SJCRH30 (cell line): ENCODE measurements around the gene ETS2. TPM values are rescaled to one million over a fixed set of nuclear protein-coding genes. Genes with fewer than 3 reads are reported as not detected.

Experiments
- DNase-seq, 2 experiments: peaks; one replicate each; pipeline ENCODE4 v3.0.0-alpha.2; 2015 to 2020
- H3K27ac ChIP-seq: fragments of 250-450 bp; sonication (Bioruptor Pico); 2 replicates; pipeline ENCODE4 v1.5.1; 2020; ENCODE audit warnings: mild to moderate bottlenecking, moderate library complexity
- H3K27me3 ChIP-seq: fragments of 250-450 bp; sonication (Bioruptor Pico); 2 replicates; pipeline ENCODE4 v1.5.1; 2020; ENCODE audit warnings: mild to moderate bottlenecking, moderate library complexity
- H3K36me3 ChIP-seq: fragments of 250-450 bp; sonication (Bioruptor Pico); 2 replicates; pipeline ENCODE4 v1.5.1; 2020; ENCODE audit warnings: mild to moderate bottlenecking, moderate library complexity
- H3K4me1 ChIP-seq: fragments of 250-450 bp; sonication (Bioruptor Pico); 2 replicates; pipeline ENCODE4 v1.5.1; 2020; ENCODE audit warnings: mild to moderate bottlenecking, moderate library complexity
- H3K4me3 ChIP-seq: fragments of 250-450 bp; sonication (Bioruptor Pico); 2 replicates; pipeline ENCODE4 v1.5.1; 2020; ENCODE audit warnings: mild to moderate bottlenecking, moderate library complexity
- H3K9me3 ChIP-seq: fragments of 250-450 bp; sonication (Bioruptor Pico); replicated peaks from 2 replicates; pipeline ENCODE4 v1.5.1; 2020; ENCODE audit warnings: mild to moderate bottlenecking, moderate library complexity
- total RNA-seq: library from RNA; depleted of rRNA; stranded (reverse); fragments of >200 nt; shearing (Covaris generic); gene quantifications from 2 replicates; pipeline ENCODE4 v1.2.3, GENCODE V29; 2014

The ETS2 gene
- total RNA-seq, 1 experiment from 2014 or later: 11.8 TPM

DNA sequence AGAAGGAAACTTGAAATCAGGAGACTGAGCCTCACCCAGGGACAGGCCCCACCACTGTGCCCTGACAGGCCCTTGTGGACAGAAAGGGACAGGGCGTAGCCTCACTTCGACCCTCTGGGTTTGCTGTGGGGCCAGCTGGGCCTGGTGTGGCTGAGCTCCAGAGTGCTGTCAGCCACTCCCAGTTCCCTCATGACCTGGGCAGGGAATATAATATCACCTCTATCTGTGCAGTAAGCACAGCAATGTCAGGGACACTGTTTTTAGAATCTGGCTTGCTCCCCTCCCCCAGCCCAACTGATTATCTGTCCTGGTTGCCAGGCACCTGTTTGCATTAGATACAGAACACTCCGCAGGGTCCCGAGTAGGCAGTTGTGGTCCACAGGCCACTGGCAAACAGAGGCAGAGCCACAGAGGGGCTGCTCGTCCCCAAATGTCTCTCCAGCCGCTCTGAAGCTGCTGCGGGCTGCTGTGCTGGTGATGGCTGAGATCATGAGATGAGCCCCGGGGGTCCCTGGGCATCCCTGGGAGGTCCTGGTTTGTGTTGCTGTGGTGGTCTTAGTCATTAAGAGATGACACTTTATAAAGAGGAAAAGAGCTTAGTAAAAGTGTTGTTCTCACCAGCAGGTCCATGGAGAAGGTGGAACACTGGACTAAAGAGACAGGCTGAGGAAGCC, 51.6 kb downstream of the ETS2 start:
- Histone ChIP-seq H3K36me3 (no peaks in the 10 kb centered on the region), H3K27ac (no peak overlapping the region), H3K9me3 (no peaks in the 10 kb centered on the region), H3K4me3 (no peak overlapping the region), H3K4me1 (peaks cover 8% of the 10 kb centered on the region), H3K27me3 (0 out of 2 replicates have a peak, but pooled peaks cover 5% of the 10 kb centered on the region)
- DNase-seq: no peak

DNA sequence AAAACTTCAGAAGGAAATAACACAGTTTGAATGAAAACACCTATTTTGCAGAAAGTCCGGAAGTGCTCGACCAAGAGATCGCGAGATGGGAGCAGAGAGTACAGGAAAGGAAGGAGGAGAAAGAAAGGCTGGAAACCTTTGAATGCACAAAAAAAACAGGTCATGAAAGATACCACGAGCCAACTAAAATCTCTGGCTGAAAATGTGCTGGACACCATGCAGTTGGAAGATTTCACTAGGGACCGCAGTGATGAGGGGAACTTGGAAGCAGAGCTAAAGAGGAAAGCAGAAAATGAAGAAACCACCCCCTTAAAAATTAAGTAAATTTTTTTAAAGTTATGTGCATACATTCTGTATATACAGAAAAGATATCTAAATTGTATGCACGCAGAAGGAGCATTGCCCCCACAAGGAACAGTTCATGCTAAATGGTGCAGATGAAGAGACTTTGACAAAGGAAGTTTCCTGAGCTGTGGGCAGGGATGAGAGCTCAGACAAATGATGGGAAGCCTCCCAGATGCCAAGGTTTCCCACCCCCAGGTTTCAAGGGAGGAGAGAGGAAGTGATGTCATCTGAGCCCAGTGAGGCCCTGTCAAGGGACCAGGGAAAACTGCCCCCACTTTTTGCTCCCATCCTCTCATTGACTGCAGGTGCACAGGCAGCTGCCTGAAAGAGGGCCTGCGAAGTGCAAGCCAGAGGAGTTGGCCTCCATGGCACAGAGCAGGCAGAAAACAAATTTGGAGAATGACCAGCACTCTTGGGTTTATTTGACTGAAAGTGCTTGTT, 52.5 kb downstream of the ETS2 start:
- no peak overlapping the region for H3K27ac ChIP-seq
- no peak for DNase-seq
- H3K4me1 ChIP-seq: peaks cover 8% of the 10 kb centered on the region
- no peak overlapping the region for H3K4me3 ChIP-seq
- H3K36me3 ChIP-seq: no peaks in the 10 kb centered on the region
- H3K9me3 ChIP-seq: no peaks in the 10 kb centered on the region
- 0 out of 2 replicates have a peak, but pooled peaks cover 5% of the 10 kb centered on the region for H3K27me3 ChIP-seq

DNA sequence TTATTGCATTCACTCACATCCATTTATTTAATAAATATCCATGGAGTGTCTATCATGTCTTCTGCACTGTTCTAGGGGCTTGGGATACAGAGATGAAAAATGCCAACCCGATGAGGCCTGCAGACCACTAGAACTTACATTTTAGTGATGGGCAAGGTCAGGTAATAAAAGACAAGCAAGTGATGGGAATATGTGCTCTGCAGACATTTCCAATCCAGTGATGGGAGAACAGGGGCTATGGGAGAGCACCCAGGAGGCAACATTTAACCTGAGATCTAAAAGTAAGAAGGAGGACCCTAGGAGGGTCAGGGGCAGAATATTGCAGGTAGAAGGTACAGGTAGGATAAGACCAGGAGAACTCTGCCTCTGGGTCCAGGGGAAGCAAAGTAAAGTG, 53.1 kb downstream of the ETS2 start:
- no peak overlapping the region for H3K27ac ChIP-seq
- H3K9me3 ChIP-seq: no peaks in the 10 kb centered on the region
- H3K4me1 ChIP-seq: peaks cover 5% of the 10 kb centered on the region
- no peak overlapping the region for H3K4me3 ChIP-seq
- 0 out of 2 replicates have a peak, but pooled peaks cover 5% of the 10 kb centered on the region for H3K27me3 ChIP-seq
- no peaks in the 10 kb centered on the region for H3K36me3 ChIP-seq
- no peak for DNase-seq

DNA sequence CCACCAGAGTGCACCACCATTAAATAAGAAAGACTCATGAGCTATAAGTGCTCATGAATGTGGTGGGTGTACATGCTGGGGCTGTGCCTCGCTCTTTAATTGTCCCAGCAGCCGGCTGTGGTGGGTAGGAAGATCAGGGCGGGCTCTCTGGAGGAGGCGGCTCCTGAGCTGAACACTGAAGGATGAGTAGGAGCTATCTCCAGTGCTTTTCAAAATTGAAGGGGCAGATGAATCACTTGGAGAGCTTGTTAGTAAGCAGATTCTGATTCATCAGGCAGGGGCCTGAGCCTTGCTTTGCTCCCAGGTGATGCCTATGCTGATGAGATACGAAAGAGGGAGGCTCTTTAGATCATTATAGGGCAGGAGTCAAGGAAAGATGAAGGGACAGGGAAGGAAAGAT, 54.1 kb downstream of the ETS2 start:
- H3K27me3 ChIP-seq: 0 out of 2 replicates have a peak, but pooled peaks cover 5% of the 10 kb centered on the region
- no peak for DNase-seq
- no peaks in the 10 kb centered on the region for H3K36me3 ChIP-seq
- H3K4me3 ChIP-seq: no peak overlapping the region
- no peak overlapping the region for H3K27ac ChIP-seq
- no peaks in the 10 kb centered on the region for H3K9me3 ChIP-seq
- no peaks in the 10 kb centered on the region for H3K4me1 ChIP-seq

DNA sequence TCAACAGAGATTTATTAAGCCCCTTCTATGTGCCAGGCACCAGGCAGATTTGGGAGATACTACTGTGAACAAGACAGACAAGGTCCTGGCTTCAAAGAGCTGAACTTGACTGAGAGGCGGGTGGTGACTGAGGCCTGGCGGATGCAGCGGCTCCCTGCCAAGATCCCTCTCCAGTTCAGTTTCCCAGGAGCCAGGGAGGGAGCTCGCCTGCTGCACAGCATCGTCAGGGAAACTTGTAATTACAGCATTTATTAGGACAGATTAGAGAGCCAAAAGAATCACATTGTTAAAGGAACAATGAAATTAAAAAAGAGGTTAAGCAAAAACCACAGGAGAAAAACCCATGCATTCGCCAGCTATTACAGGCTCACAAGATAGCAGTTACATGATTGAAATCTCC, 55.3 kb downstream of the ETS2 start:
- Histone ChIP-seq H3K36me3 (no peaks in the 10 kb centered on the region), H3K4me1 (no peaks in the 10 kb centered on the region), H3K27ac (no peak overlapping the region), H3K9me3 (no peaks in the 10 kb centered on the region), H3K4me3 (no peak overlapping the region), H3K27me3 (0 out of 2 replicates have a peak, but pooled peaks cover 5% of the 10 kb centered on the region)
- no peak for DNase-seq

DNA sequence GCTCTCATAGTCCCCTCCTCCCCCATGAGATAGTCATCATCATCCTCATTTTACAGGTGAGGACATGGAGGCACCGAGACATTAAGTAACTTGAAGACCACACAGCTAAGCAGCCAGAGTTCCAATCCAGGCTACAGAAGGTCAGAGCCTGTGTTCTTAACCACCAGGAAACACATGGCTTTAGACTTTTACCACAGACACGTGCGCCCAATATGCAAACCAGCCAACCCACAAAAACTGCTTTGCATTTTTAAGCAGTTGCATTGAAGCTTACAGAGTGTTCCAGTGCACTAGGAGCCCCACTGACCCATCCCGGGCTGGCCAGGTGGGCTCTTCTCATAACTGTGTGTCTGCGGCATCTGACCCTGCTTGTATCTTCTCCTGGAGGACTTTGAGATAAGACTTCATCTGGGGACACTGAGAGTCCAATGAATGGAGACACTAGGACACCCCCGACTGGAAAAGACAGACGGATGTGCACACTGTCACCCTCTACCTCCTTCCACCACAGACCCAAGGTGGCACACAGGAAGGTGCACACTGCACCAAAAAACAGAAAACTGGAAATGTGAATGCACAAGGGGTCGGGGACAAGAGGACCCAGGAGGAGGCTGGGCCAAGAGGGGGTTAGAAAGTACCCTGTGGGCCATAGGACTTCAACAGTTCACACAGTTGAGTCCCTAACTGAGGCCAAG, 56.4 kb downstream of the ETS2 start:
- DNase-seq: no peak

DNA sequence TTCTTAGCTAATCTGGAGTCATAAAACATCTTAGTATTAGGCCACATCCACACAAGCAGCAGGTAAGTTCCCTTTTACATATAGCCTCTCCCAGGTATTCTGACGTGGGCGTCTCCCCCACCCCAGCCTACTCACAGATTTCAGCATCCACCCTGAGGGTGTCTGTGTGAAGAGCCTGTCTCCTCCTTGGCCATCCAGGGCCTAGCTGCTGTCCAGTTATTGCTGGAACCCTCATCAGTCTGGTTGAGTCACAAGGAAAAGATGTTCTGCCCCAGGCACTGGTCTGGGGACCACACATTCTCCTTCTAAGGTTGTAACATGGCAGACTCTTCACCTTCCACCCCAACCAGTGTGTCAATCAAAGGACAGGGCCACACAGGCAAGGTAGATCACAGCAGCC, 57.6 kb downstream of the ETS2 start:
- no peaks in the 10 kb centered on the region for H3K4me1 ChIP-seq
- no peak for DNase-seq
- no peaks in the 10 kb centered on the region for H3K9me3 ChIP-seq
- 0 out of 2 replicates have a peak, but pooled peaks cover 5% of the 10 kb centered on the region for H3K27me3 ChIP-seq
- H3K4me3 ChIP-seq: no peak overlapping the region
- no peak overlapping the region for H3K27ac ChIP-seq
- H3K36me3 ChIP-seq: no peaks in the 10 kb centered on the region

More for the DNA sequence above, 56.4 kb downstream of the ETS2 start:
- Histone ChIP-seq H3K4me1 (no peaks in the 10 kb centered on the region), H3K27ac (no peak overlapping the region), H3K36me3 (no peaks in the 10 kb centered on the region), H3K27me3 (0 out of 2 replicates have a peak, but pooled peaks cover 5% of the 10 kb centered on the region), H3K4me3 (no peak overlapping the region), H3K9me3 (no peaks in the 10 kb centered on the region)

DNA sequence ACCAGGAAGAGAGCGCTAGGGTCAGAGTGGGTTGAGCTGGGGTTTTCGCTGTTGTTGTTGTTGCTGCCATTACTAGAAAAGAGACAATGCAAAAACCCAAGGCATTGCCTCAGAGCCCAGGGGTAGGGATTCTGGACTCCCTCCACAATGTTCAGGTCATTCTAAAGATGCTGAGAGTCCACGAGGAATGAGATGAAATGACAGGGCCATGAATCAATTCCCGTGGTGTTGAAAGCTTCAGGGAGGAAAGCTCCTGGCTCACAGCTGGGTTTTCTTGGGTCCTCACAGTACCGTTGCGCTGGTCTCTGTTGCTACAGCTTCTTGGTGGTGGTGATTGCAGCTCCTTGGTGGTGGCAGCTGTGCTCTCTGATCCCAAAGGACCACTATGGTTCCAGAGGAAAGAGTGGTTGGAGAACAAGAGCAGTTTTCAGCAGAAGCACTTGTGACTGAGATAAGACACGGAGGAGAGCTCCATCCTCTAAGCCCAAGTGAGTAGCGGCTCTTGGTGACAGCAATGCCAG, 58.2 kb downstream of the ETS2 start:
- Histone ChIP-seq H3K27ac (no peak overlapping the region), H3K9me3 (no peaks in the 10 kb centered on the region), H3K4me1 (no peaks in the 10 kb centered on the region), H3K27me3 (0 out of 2 replicates have a peak, but pooled peaks cover 5% of the 10 kb centered on the region), H3K36me3 (no peaks in the 10 kb centered on the region), H3K4me3 (no peak overlapping the region)
- DNase-seq: no peak

DNA sequence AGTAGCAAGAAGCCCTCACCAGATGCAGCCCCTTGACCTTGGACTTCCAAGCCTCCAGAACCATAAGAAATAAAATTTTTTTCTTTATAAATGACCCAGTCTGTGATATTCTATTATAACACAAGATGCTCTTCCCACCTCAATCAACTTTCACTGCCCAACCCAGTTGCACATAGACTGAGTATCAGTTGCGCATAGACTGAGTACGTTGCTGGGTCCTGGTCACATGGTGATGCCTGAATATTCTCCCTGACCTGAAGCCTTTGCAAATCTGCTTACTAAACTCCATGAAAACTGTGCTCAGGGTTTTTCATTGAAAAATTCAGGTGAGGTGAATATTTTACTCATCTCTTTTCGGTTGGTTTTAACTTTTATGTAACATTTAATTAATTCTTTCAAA, 59.2 kb downstream of the ETS2 start:
- Histone ChIP-seq H3K4me1 (no peaks in the 10 kb centered on the region), H3K9me3 (no peaks in the 10 kb centered on the region), H3K27me3 (0 out of 2 replicates have a peak, but pooled peaks cover 5% of the 10 kb centered on the region), H3K27ac (no peak overlapping the region), H3K36me3 (no peaks in the 10 kb centered on the region), H3K4me3 (no peak overlapping the region)
- no peak for DNase-seq

DNA sequence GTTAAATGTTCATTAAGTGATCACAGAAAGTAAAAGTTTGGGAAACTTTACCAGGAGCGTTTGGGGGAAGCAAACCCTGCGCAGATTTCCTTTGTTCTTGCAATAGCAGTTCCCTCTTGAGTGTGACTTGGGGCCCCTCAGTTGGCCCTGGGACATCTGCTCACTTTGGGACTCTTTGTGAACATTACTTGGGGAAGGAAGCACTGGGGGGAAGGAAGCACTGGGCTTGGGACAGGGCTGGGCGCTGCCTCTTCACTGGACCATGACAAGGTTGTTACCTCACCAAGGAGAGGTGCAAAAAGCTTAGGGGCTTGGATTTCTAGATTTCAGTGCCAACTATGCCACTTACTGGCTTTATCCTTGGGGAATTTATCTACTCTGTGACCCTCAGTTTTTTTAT, 63.5 kb downstream of the ETS2 start:
- Histone ChIP-seq H3K9me3 (no peaks in the 10 kb centered on the region), H3K27me3 (no peaks in the 10 kb centered on the region), H3K36me3 (no peaks in the 10 kb centered on the region), H3K4me1 (no peaks in the 10 kb centered on the region), H3K27ac (no peak overlapping the region), H3K4me3 (no peak overlapping the region)
- DNase-seq: no peak

DNA sequence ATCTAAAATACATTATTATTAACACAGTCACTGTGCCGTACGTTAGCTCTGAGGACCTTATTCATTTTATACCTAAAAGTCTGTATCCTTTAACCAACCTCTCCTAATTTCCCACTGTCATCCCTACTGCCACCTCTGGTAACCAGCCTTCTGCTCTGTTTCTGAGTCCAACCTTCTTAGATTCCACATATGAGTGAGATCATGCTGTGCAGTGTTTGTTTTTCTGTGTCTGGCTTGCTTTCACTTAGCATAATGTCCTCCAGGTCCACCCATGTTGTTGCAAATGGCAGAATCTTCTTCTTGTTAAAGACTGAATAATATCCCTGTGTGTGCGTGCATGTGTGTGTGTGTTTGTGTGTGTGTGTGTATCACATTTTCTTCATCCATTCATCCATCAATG, 64.2 kb downstream of the ETS2 start:
- no peaks in the 10 kb centered on the region for H3K9me3 ChIP-seq
- H3K27ac ChIP-seq: no peak overlapping the region
- no peaks in the 10 kb centered on the region for H3K4me1 ChIP-seq
- no peaks in the 10 kb centered on the region for H3K27me3 ChIP-seq
- H3K4me3 ChIP-seq: no peak overlapping the region
- no peak for DNase-seq
- no peaks in the 10 kb centered on the region for H3K36me3 ChIP-seq
